ENCODE results near the gene PROM1. TPM values are rescaled to one million over a fixed set of nuclear protein-coding genes. Genes with fewer than 3 reads are reported as not detected.

Gene PROM1
- total and polyA plus RNA-seq, 2 experiments from 2014 or later = 36.6 to 66.6 TPM

DNA sequence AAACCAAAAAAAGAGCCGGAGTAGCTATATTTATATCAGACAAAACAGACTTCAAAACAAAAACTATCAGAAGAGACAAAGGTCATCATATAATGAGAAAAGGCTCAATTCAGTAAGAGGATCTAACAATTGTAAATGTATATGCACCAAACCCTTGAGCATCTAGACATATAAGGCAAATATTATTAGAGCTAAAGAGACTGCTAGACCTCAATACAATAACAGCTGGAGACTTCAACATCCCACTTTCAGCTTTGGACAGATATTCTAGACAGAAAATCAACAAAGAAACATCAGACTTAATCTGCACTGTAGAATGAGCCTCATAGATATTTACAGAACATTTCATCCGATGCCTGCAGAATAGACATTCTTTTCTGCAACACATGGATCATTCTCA, 4.8 kb upstream of the PROM1 start (continued):
- TF ChIP-seq, protein P1, sequence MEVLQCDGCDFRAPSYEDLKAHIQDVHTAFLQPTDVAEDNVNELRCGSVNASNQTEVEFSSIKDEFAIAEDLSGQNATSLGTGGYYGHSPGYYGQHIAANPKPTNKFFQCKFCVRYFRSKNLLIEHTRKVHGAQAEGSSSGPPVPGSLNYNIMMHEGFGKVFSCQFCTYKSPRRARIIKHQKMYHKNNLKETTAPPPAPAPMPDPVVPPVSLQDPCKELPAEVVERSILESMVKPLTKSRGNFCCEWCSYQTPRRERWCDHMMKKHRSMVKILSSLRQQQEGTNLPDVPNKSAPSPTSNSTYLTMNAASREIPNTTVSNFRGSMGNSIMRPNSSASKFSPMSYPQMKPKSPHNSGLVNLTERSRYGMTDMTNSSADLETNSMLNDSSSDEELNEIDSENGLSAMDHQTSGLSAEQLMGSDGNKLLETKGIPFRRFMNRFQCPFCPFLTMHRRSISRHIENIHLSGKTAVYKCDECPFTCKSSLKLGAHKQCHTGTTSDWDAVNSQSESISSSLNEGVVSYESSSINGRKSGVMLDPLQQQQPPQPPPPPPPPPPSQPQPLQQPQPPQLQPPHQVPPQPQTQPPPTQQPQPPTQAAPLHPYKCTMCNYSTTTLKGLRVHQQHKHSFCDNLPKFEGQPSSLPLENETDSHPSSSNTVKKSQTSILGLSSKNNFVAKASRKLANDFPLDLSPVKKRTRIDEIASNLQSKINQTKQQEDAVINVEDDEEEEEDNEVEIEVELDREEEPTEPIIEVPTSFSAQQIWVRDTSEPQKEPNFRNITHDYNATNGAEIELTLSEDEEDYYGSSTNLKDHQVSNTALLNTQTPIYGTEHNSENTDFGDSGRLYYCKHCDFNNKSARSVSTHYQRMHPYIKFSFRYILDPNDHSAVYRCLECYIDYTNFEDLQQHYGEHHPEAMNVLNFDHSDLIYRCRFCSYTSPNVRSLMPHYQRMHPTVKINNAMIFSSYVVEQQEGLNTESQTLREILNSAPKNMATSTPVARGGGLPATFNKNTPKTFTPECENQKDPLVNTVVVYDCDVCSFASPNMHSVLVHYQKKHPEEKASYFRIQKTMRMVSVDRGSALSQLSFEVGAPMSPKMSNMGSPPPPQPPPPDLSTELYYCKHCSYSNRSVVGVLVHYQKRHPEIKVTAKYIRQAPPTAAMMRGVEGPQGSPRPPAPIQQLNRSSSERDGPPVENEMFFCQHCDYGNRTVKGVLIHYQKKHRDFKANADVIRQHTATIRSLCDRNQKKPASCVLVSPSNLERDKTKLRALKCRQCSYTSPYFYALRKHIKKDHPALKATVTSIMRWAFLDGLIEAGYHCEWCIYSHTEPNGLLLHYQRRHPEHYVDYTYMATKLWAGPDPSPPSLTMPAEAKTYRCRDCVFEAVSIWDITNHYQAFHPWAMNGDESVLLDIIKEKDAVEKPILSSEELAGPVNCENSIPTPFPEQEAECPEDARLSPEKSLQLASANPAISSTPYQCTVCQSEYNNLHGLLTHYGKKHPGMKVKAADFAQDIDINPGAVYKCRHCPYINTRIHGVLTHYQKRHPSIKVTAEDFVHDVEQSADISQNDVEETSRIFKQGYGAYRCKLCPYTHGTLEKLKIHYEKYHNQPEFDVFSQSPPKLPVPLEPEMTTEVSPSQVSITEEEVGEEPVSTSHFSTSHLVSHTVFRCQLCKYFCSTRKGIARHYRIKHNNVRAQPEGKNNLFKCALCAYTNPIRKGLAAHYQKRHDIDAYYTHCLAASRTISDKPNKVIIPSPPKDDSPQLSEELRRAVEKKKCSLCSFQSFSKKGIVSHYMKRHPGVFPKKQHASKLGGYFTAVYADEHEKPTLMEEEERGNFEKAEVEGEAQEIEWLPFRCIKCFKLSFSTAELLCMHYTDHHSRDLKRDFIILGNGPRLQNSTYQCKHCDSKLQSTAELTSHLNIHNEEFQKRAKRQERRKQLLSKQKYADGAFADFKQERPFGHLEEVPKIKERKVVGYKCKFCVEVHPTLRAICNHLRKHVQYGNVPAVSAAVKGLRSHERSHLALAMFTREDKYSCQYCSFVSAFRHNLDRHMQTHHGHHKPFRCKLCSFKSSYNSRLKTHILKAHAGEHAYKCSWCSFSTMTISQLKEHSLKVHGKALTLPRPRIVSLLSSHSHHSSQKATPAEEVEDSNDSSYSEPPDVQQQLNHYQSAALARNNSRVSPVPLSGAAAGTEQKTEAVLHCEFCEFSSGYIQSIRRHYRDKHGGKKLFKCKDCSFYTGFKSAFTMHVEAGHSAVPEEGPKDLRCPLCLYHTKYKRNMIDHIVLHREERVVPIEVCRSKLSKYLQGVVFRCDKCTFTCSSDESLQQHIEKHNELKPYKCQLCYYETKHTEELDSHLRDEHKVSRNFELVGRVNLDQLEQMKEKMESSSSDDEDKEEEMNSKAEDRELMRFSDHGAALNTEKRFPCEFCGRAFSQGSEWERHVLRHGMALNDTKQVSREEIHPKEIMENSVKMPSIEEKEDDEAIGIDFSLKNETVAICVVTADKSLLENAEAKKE (CRISPR knock-in tag; IDR thresholded peaks at IDR 0.05) = no peak

DNA sequence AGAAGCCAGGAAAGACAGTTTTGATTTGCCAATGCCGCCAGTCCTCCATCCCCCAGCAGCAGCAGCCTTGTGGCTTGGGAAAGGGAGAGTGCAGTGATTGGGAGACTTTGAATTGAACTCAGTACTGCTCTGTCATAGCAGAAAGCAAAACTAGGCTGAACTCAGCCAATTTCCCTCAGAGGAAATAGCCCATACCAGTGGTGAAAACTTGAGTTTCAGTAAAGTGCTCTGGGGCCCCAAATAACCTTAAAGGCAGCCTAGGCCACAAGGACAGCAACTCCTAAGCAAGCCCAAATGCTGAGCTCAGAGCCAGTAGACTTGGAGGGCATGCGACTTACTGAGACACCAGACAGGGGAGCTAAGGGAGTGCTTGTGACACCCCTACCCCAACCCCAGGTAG, 2.0 kb upstream of the PROM1 start:
- Mint-ChIP-seq H3K9me3 (no peaks in the 10 kb centered on the region), H3K4me1 (peaks cover 37% of the 10 kb centered on the region), H3K27ac (no peak overlapping the region), H3K4me3 (no peak overlapping the region), H3K27me3 (ENCODE audit: insufficient read depth, low read depth, poor library complexity) (peaks cover 18% of the 10 kb centered on the region), H3K36me3 (ENCODE audit: low read depth) (peaks cover 9% of the 10 kb centered on the region; the same call in 2 of the 3 replicates)
- DNase-seq (ENCODE audit: low spot score) (no peak), ATAC-seq (no peak)
- Histone ChIP-seq H3K79me2 (replicated peaks; ENCODE audit: insufficient read depth) (peaks cover 15% of the 10 kb centered on the region), H3K4me1 (ENCODE audit: insufficient read depth) (peaks cover 34% of the 10 kb centered on the region), H3K9me2 (ENCODE audit: insufficient read depth) (no peaks in the 10 kb centered on the region), H3K4me2 (no peak overlapping the region), H4K20me1 (replicated peaks; ENCODE audit: insufficient read depth) (0 out of 2 replicates have a peak, but pooled peaks cover 3% of the 10 kb centered on the region), H2AFZ (peak overlapping the region; percentile 63; the same call in 1 of the 2 replicates), H3F3A (replicated peaks; ENCODE audit: low read depth) (no peaks in the 10 kb centered on the region; the same call in 1 of the 2 replicates), H3K27me3 (ENCODE audit: insufficient read depth) (peaks cover 49% of the 10 kb centered on the region), H3K36me3 (ENCODE audit: insufficient read depth) (peaks cover 5% of the 10 kb centered on the region; the same call in 1 of the 2 replicates), H3K27ac (ENCODE audit: low read depth) (no peak overlapping the region), H3K4me3 (no peak overlapping the region)
- TF ChIP-seq POLR2AphosphoS5 (IDR thresholded peaks at IDR 0.05; ENCODE audit: low read depth) (no peak), STAT1 (IDR thresholded peaks at IDR 0.05; ENCODE audit: unreplicated experiment) (no peak), ZNF331 (CRISPR knock-in tag; IDR thresholded peaks at IDR 0.05; ENCODE audit: low read depth) (no peak), EZH2phosphoT487 (IDR thresholded peaks at IDR 0.05; ENCODE audit: unreplicated experiment) (no peak), JUNB (IDR thresholded peaks at IDR 0.05; ENCODE audit: unreplicated experiment) (no peak)
- TF ChIP-seq, protein P1 (CRISPR knock-in tag; IDR thresholded peaks at IDR 0.05) = no peak
- TF ChIP-seq, protein P2, sequence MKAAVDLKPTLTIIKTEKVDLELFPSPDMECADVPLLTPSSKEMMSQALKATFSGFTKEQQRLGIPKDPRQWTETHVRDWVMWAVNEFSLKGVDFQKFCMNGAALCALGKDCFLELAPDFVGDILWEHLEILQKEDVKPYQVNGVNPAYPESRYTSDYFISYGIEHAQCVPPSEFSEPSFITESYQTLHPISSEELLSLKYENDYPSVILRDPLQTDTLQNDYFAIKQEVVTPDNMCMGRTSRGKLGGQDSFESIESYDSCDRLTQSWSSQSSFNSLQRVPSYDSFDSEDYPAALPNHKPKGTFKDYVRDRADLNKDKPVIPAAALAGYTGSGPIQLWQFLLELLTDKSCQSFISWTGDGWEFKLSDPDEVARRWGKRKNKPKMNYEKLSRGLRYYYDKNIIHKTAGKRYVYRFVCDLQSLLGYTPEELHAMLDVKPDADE (IDR thresholded peaks at IDR 0.05) = no peak
